Mucosa of stomach (tissue), 1 donor: ENCODE results near the gene AGGF1.
"Not testable (repeated sequence)": the region's sequence is repeated elsewhere in the genome, so short reads cannot be mapped to it uniquely, and the experiment has no call there.

ENCODE experiments used
- H3K27me3 ChIP-seq: one replicate; pipeline ENCODE4 v1.7.0; 2013; ENCODE audit warnings: mild to moderate bottlenecking, low read length; ENCODE audit not compliant: control insufficient read depth, insufficient read depth
- H3K36me3 ChIP-seq: one replicate; pipeline ENCODE4 v1.7.0; 2013; ENCODE audit warnings: low read length; ENCODE audit not compliant: control insufficient read depth, insufficient read depth
- H3K4me1 ChIP-seq: one replicate; pipeline ENCODE4 v1.7.0; 2013; ENCODE audit warnings: mild to moderate bottlenecking, low read length; ENCODE audit not compliant: control insufficient read depth, insufficient read depth
- H3K4me3 ChIP-seq: one replicate; pipeline ENCODE4 v1.7.0; 2013; ENCODE audit warnings: low read length
- H3K9ac ChIP-seq: one replicate; pipeline ENCODE4 v1.7.0; 2013; ENCODE audit warnings: mild to moderate bottlenecking, low read length, moderate library complexity
- H3K9me3 ChIP-seq: one replicate; pipeline ENCODE4 v1.7.0; 2013; ENCODE audit warnings: mild to moderate bottlenecking, low read length, moderate library complexity; ENCODE audit not compliant: control insufficient read depth
- donor health status: Pancreatic carcinoma.

The AGGF1 gene

DNA sequence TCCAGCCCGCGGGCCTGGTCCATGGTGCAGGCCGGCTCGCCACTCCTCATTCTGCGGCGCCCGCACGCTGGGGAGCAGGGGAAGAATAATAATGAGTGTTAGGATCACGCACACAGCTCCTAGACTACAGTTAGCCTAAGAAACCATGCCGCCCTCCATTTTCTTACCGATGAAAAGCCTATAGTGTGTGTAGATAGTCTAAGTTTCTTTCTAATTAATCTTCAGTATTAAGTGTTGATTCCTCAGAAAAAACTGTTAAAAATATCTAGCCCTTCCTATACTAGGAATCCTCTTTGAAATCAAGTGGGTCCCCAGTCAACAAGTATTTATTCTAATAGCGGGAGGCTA lies 47.6 kb downstream of the AGGF1 start:
- no peak overlapping the region for H3K4me3 ChIP-seq
- peaks cover 5% of the 10 kb centered on the region for H3K4me1 ChIP-seq
- no peaks in the 10 kb centered on the region for H3K9me3 ChIP-seq
- H3K27me3 ChIP-seq, result no peaks in the 10 kb centered on the region
- no peaks in the 10 kb centered on the region for H3K36me3 ChIP-seq
- H3K9ac ChIP-seq, result no peak overlapping the region

- H3K36me3 ChIP-seq, H3K4me1 ChIP-seq, H3K4me3 ChIP-seq, H3K9ac ChIP-seq, H3K27me3 ChIP-seq, H3K9me3 ChIP-seq: not testable (repeated sequence)
Observed at GRCh38 chr5:77080479-77080878, 50.3 kb downstream of the AGGF1 start.

- H3K36me3 ChIP-seq, result no peaks in the 10 kb centered on the region
- peaks cover 5% of the 10 kb centered on the region for H3K4me1 ChIP-seq
- H3K9ac ChIP-seq, result no peak overlapping the region
- H3K27me3 ChIP-seq, result no peaks in the 10 kb centered on the region
- no peaks in the 10 kb centered on the region for H3K9me3 ChIP-seq
- no peak overlapping the region for H3K4me3 ChIP-seq
Observed at GRCh38 chr5:77080905-77081304, 50.7 kb downstream of the AGGF1 start.

GRCh38 chr5:77082280-77082679 lies 52.1 kb downstream of the AGGF1 start:
- Histone ChIP-seq H3K9me3 (no peaks in the 10 kb centered on the region), H3K9ac (no peak overlapping the region), H3K4me1 (no peaks in the 10 kb centered on the region), H3K27me3 (no peaks in the 10 kb centered on the region), H3K4me3 (no peak overlapping the region), H3K36me3 (no peaks in the 10 kb centered on the region)

- H3K4me3 ChIP-seq, result no peak overlapping the region
- H3K4me1 ChIP-seq, result peaks cover 8% of the 10 kb centered on the region
- no peaks in the 10 kb centered on the region for H3K36me3 ChIP-seq
- no peak overlapping the region for H3K9ac ChIP-seq
- H3K27me3 ChIP-seq, result no peaks in the 10 kb centered on the region
- H3K9me3 ChIP-seq, result no peaks in the 10 kb centered on the region
Observed at GRCh38 chr5:77083088-77083487, 52.9 kb downstream of the AGGF1 start.

GRCh38 chr5:77086368-77086688 lies 56.1 kb downstream of the AGGF1 start:
- Histone ChIP-seq H3K9ac (peak overlapping the region; percentile 91), H3K4me3 (peak overlapping the region; percentile 78), H3K27me3 (no peaks in the 10 kb centered on the region), H3K9me3 (no peaks in the 10 kb centered on the region), H3K36me3 (no peaks in the 10 kb centered on the region), H3K4me1 (peaks cover 9% of the 10 kb centered on the region)

DNA sequence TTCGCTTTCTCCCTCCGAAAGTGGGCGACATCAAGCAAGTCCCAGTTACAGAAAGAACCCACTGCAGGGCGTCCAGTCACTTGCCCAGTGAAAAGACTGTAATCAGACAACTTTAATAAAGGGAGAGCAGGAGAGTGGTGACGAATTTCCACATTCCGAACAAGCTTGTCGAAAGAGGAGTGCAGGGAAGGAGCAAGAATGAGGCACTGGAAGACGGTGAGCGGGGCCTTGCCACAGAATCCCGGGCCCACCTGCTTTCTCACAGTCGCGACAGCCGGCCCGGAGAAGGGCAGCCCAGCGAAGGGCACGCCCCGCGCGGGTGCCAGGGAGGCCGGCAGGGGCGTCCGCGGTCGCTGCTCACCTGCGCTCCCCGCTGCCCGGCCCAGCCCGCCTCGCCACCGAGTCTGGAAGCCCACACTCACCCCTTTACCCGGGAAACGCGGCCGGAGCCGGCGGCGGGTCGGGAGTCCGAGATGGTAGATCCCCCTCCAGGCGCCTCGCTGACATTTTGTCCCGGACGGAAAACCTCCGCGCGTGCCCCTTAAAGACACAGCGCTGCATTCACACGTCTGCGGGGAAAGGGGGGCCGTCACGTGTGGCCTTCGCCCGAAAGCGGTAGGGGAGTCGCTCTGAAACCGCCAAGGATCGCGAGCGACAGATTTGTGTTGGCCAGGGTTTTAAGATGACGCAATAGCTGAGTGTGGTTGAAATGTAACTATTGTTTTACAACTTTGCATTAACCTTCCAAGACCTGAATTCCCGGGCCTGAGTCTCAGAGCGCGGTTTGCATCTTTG lies 56.7 kb downstream of the AGGF1 start, which contains the start of gene ZBED3:
TSS of gene ZBED3 (minus strand) at position 597 of the 795 bp plus-strand sequence. CDS start 9,407 bp downstream, outside the sequence.
- no peaks in the 10 kb centered on the region for H3K36me3 ChIP-seq
- peaks cover 9% of the 10 kb centered on the region for H3K4me1 ChIP-seq
- H3K9me3 ChIP-seq, result no peaks in the 10 kb centered on the region
- H3K9ac ChIP-seq, result peak within 1 kb of the TSS; percentile 91
- peak within 1 kb of the TSS; percentile 78 for H3K4me3 ChIP-seq
- no peaks in the 10 kb centered on the region for H3K27me3 ChIP-seq

DNA sequence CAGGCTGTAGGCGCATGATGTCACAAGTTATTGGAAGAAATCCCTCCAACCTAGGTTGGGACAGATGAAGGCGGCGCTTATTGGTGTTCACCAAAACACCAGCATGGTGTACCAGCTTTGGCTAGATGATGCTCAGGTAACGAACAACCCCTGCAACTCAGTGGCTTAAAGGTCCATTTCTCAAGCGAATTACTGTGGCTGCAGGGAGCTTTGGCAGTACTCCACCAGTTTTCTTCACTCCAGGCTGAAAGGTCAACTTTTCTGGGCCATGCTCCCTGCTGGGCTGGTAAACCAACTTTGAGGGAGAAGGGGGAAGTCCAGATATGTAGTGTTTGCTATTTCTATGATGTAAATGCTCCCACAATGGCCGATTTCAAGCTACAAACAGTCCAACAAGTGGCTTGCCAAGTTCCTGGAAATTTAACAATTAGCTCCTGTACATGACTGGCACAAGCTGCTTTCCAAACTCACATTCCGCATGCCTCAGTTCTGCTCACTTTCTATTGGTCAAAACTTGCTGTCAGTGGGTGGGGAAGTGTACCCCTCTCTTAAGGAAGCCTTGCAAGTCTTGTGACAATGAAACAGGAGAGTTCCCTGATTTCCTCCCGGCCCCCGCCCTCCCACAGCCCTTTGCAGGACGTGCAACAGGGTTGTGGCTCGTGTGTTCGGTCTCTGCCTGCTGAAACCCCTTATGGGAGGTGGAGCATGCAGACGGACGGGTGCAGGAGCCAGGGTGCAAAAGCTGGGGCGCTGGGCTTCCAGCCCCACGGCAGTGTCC lies 57.5 kb downstream of the AGGF1 start:
- Histone ChIP-seq H3K4me1 (peaks cover 9% of the 10 kb centered on the region), H3K36me3 (no peaks in the 10 kb centered on the region), H3K9me3 (no peaks in the 10 kb centered on the region), H3K9ac (peak overlapping the region; percentile 91), H3K4me3 (peak overlapping the region; percentile 78), H3K27me3 (no peaks in the 10 kb centered on the region)

GRCh38 chr5:77095189-77095588 lies 65.0 kb downstream of the AGGF1 start:
- Histone ChIP-seq H3K27me3 (no peaks in the 10 kb centered on the region), H3K4me1 (no peaks in the 10 kb centered on the region), H3K9ac (no peak overlapping the region), H3K9me3 (no peaks in the 10 kb centered on the region), H3K36me3 (no peaks in the 10 kb centered on the region), H3K4me3 (no peak overlapping the region)

DNA sequence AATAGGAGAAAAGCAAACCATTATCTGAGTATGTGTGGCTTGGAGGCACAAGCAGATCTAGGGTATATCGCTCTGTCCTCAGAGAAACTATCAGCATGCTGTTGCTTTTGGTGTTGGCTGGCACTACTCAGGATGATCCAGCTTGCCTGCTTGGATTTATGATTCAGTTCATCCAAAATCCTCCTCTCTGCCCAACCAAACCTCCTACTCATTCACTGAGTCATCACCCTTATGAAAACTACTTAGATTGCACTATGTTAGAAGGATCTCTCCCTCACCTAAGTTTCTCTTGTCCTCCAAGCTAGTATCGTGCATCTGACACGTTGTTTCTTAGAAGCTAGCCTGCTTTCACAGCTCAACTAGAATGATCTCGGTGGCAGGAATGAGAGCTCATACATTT lies 71.1 kb downstream of the AGGF1 start:
- Histone ChIP-seq H3K4me1 (no peaks in the 10 kb centered on the region), H3K36me3 (no peaks in the 10 kb centered on the region), H3K9me3 (no peaks in the 10 kb centered on the region)

GRCh38 chr5:77102549-77102948 lies 72.3 kb downstream of the AGGF1 start:
- Histone ChIP-seq H3K9me3 (no peaks in the 10 kb centered on the region), H3K27me3 (no peaks in the 10 kb centered on the region), H3K4me1 (no peaks in the 10 kb centered on the region), H3K4me3 (no peak overlapping the region), H3K9ac (no peak overlapping the region), H3K36me3 (no peaks in the 10 kb centered on the region)

More for the DNA sequence above, 71.1 kb downstream of the AGGF1 start:
- H3K4me3 ChIP-seq, result no peak overlapping the region
- no peak overlapping the region for H3K9ac ChIP-seq
- H3K27me3 ChIP-seq, result no peaks in the 10 kb centered on the region

- H3K36me3 ChIP-seq, result no peaks in the 10 kb centered on the region
- no peaks in the 10 kb centered on the region for H3K27me3 ChIP-seq
- H3K4me1 ChIP-seq, result no peaks in the 10 kb centered on the region
- no peaks in the 10 kb centered on the region for H3K9me3 ChIP-seq
- H3K4me3 ChIP-seq, result no peak overlapping the region
- no peak overlapping the region for H3K9ac ChIP-seq
Observed at GRCh38 chr5:77103457-77103856, 73.3 kb downstream of the AGGF1 start.
